H1 (cell line): ENCODE measurements around the gene PDXDC1.

Experiments
- BCL11A ChIP-seq, 2 experiments: IDR thresholded peaks; one replicate each; pipeline ENCODE4 v1.6.1; 2011; ENCODE audit warnings: low read depth in 2 of 2, low read length in 2 of 2, mild to moderate bottlenecking in 2 of 2
- CHD1 ChIP-seq: IDR thresholded peaks from 2 replicates; pipeline ENCODE4 v1.6.1; 2012; ENCODE audit warnings: low read depth, low read length, improper control_type of control experiment
- CREB1 ChIP-seq: IDR thresholded peaks from 2 replicates; pipeline ENCODE4 v1.6.1; 2012; ENCODE audit warnings: inconsistent platforms
- CTCF ChIP-seq, 3 experiments: IDR thresholded peaks; 1 replicate in 2 of 3; 2 replicates in 1 of 3; pipeline versions ENCODE4 v1.5.1 to v1.6.1; 2011; ENCODE audit warnings: low read length in 3 of 3, mild to moderate bottlenecking in 3 of 3, inconsistent platforms in 2 of 3, low read depth in 1 of 3, moderate library complexity in 1 of 3; ENCODE audit not compliant: insufficient read depth in 1 of 3; ENCODE audit errors: control extremely low read depth in 1 of 3
- EGR1 ChIP-seq: IDR thresholded peaks from 2 replicates; pipeline ENCODE4 v1.6.1; 2011; ENCODE audit warnings: low read depth, low read length, borderline replicate concordance
- EZH2 ChIP-seq: fragments of 200-600 bp; sonication (generic); IDR thresholded peaks from 2 replicates; pipeline ENCODE4 v1.7.1; 2012; ENCODE audit warnings: low read depth, mild to moderate bottlenecking, moderate library complexity, low read length, inconsistent platforms; ENCODE audit not compliant: severe bottlenecking
- JUN ChIP-seq: IDR thresholded peaks from 2 replicates; pipeline ENCODE4 v1.6.1; 2011; ENCODE audit warnings: low read depth, mild to moderate bottlenecking, improper control_type of control experiment, low read length
- POLR2A ChIP-seq, 2 experiments: IDR thresholded peaks; 1 replicate in 1 of 2; 2 replicates in 1 of 2; pipeline ENCODE4 v1.6.1; 2011; ENCODE audit warnings: low read depth in 2 of 2, low read length in 2 of 2, mild to moderate bottlenecking in 2 of 2; ENCODE audit errors: control extremely low read depth in 1 of 2
- RFX5 ChIP-seq: IDR thresholded peaks from 2 replicates; pipeline ENCODE4 v1.6.1; 2011; ENCODE audit warnings: low read depth, low read length, improper control_type of control experiment, borderline replicate concordance
- SIN3A ChIP-seq, 2 experiments: IDR thresholded peaks in 1 of 2; conservative IDR thresholded peaks in 1 of 2; 2 replicates each; pipeline ENCODE4 v1.6.1; 2011 to 2012; ENCODE audit warnings: low read length in 2 of 2, improper control_type of control experiment in 1 of 2, low read depth in 1 of 2, mild to moderate bottlenecking in 1 of 2
- SIRT6 ChIP-seq: IDR thresholded peaks from one replicate; pipeline ENCODE4 v1.7.1; 2012; ENCODE audit warnings: low read length, inconsistent platforms
- SP1 ChIP-seq: IDR thresholded peaks from 2 replicates; pipeline ENCODE4 v1.6.1; 2011; ENCODE audit warnings: low read depth, low read length
- SP2 ChIP-seq: IDR thresholded peaks from 2 replicates; pipeline ENCODE4 v1.6.1; 2012; ENCODE audit warnings: mild to moderate bottlenecking, low read length, inconsistent platforms
- TEAD4 ChIP-seq: IDR thresholded peaks from 2 replicates; pipeline ENCODE4 v1.6.1; 2012; ENCODE audit warnings: low read depth, low read length, inconsistent platforms, mixed read lengths

GRCh38 chr16:14963281-14964173, 11.3 kb upstream of the PDXDC1 start:
- TF ChIP-seq SIRT6 (no peak), JUN (no peak), CTCF (IDR thresholded peaks at IDR 0.05; ENCODE audit: control extremely low read depth in 1 of 3, insufficient read depth in 1 of 3, low read depth in 1 of 3, low read length in 3 of 3) (no peak), SIN3A (conservative IDR thresholded peaks at IDR 0.05 in 1 of 2, IDR thresholded peaks at IDR 0.05 in 1 of 2; ENCODE audit: low read depth in 1 of 2, low read length in 2 of 2) (no peak), POLR2A (IDR thresholded peaks at IDR 0.05; ENCODE audit: control extremely low read depth in 1 of 2, low read depth in 2 of 2, low read length in 2 of 2) (no peak), EZH2 (no peak), EGR1 (no peak), RFX5 (no peak), TEAD4 (no peak), SP1 (no peak), CREB1 (no peak), SP2 (no peak), CHD1 (no peak), BCL11A (IDR thresholded peaks at IDR 0.05; ENCODE audit: low read depth in 2 of 2, low read length in 2 of 2) (no peak)
